ENCODE measurements around the gene DNAH1.

The DNAH1 gene

DNA sequence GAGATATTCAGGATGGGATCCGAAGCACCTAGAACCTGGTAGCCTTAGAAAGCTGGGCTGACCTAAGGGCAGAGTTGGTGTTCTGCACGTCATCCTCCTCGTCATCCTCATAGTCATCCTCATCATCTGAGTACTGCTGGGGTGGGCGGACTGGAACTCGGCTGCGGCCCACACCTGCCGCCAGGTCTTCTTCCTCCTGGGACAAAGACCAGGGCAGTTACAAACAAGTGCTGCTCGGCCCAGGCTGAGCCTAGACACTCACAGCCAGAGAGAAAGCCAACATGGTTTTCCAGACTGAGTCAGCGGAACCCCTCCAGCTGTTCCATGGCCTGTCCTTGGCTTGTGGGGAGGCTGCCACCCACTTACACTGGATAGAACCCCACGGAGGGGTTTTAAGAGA lies 88.3 kb downstream of the DNAH1 start:
- no peak for DNase-seq (ENCODE audit: low spot score)

DNA sequence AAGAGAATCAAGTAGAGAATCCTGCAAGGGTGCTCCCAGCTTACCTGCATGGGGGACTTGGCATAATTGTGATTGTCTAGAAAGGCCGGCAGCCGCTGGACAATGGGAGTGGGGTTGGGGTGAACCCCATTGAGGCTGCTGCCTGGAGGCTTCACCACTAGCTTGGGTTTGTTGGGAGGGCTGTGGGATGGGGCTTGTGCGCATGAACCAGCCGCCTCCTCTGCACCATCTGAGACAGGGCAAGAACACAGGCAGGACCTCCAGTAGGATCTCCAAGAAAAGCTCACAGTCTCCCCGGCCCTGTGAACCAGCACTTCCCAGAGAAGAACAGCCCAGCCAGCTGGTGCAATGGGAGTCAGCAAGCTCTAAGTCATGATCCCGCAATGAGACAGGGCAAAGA lies 88.9 kb downstream of the DNAH1 start:
- no peak for DNase-seq (ENCODE audit: low spot score)

DNA sequence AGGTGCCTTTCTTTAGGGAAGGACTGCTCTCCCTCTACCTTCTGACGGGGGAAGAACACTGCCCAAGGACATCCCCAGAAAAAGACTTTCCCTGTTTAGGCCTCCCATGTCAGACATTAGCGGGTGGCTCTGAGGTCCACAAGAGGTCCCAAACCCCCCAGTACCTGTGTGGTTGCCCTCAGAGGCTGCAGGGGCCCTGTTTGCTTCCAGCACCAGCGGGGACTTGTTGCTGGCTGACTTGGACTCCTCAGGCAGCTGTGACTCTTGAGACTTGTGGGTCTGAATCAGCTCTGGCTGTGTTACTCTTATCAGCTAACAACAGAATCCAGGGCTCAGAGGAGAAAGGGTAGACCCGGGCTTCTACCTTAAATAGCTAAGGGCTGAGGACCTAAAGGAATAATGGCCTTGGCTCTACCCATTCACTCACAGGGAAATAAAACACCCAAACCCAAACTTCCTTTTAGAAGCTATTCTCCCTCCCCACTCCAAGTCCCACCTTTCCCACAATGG lies 89.5 kb downstream of the DNAH1 start:
- DNase-seq (ENCODE audit: low spot score) = no peak

DNA sequence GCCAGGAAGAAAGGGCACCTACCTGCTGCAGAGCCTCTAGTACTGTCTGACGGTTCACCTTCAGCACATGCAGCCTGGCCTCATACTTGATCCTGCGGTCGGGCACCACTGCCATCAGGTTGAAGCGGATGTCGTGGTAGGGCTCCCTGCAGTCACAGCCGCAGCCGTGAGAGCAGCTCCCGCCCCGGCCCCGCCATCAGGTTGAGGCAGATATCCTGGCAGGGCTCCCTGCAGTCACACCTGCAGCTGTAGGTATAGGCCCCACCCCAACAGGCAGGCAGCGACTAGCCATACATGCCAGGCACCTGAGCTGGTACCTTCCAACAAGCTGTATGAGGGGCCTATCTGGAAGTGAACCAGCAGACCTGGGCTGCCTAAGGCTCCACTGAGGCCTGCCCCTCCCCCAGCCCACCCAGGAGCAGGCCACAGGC lies 90.1 kb downstream of the DNAH1 start:
- DNase-seq (ENCODE audit: low spot score) = no peak

DNA sequence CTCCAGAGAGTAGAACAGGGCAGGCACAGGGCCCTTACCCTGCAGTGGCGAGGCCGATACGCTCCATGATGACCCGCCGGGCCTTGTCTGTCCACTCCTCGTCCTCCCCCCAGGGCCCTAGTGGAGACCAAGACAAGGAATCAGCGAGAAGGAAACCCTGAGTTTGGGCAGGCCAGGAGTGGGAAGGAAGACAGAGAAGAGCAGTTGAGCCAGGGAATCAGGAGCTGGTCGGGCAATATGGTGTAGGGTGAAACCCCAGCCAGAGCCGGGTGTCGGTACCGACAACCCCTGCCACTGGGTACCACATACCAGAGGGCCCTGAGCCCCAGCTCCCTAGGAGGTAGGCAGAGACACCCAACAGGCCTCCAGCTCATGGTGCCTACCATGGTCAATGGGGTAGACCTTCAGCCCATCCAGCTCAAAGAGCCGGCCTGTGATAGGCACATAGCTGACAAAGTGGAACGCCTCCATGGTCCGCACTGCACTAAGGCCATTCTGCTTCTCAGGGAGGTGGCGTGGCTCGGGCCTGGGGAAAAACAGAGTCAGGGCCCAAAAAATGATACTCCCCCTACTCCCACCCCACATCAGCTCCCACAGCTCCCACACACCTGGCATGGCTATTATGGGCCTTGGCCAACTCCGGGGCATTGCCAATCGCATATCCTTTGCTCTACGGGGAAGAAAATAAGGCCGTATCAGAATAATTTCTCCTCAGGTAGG lies 90.8 kb downstream of the DNAH1 start:
- DNase-seq (ENCODE audit: low spot score) = no peak

DNA sequence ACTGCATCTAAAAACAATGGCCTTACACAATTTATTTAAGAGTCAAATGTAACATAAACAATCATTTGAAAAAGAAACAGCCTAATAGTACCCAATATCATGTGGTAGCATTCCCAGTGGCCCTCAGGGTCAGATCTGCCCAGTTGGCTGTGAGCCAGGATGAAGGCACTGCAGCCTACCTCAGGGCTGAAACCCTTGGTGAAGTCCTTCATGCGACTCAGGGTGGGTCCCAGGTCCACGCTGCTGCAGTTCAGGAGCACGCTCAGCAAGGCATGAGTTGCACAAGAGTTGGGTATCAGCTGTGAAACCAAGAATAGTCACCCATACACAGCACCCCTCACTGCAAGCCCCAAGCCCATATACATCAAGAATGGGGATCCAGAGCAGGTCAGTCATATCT lies 91.7 kb downstream of the DNAH1 start:
- DNase-seq (ENCODE audit: low spot score) = no peak

DNA sequence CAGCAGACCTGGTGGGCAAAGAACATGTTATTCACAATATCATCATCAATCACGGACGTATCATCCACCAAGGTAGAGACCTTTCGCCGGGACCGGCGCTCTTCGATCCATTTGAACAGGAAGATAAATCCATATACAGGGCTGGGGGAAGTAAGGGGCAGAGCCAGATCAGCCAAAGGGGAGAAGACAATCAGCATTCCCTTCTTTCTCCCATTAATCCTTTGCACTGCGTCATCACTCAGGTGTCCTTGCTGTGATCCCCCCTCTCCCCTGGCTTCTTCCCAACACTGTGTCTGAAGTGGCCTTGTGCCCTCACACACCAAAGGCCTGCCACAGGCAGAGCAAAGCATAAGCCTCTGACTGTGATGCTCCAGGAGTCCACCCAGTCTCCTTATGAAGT lies 92.3 kb downstream of the DNAH1 start:
- no peak for DNase-seq (ENCODE audit: low spot score)

DNA sequence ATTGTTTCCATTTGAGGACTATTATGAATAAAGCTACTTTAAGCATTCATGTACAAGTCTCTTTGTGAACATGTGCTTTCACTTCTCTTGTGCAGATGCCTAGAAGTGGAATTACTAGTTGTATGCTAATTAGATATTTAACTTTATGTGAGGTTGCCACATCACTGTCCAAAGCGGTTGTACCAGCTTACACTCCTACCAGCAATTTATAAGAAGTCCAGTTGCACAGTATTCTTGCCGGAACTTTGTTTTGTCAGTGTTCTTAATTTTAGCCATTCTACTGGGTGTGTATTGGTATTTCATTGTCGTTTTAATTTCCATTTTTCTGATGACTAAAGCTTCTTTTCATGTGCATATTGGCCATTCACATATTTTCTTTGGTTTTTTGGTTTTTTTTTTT lies 99.7 kb downstream of the DNAH1 start:
- DNase-seq (ENCODE audit: low spot score) = no peak

DNA sequence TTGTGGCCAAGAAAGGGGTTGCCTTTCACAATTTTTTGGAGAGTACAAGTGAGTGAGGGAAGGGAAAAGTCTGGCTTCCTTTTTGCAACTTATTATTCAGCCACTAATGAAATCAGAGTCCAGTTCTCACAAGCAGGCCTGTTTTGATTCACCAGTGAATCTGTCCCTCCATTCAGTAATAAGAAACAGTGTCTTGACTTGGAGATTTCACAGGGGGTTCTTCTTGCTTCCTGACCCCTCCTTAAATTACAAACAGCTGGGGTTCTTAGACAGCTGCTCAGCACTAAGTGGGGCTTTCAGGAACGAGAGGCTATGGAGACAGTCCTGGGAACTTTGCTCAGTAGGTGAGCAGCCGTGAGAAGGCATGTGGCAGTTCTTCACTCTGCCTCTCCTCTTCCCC lies 104.3 kb downstream of the DNAH1 start:
- no peak for DNase-seq (ENCODE audit: low spot score)

DNA sequence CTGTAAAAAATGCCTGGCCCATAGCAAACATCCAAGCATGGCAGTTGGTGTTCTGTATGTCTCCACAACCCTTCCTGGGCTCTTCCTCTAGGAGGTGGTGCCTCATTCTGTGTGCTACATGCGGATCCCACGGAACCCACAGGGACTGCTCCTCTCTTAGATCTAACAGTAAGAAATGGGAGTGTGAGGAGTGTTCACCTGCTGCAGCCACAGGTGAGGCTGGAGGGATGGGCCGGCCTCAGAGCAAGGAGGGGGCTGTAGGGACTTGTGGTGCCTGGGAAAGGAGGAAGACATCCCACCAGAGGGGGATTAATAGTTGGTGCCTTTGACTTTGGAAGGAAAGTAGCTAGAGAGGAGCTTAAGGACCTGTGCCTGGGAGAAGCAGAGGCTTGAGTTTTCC lies 106.5 kb downstream of the DNAH1 start:
- DNase-seq (ENCODE audit: low spot score) = no peak

DNA sequence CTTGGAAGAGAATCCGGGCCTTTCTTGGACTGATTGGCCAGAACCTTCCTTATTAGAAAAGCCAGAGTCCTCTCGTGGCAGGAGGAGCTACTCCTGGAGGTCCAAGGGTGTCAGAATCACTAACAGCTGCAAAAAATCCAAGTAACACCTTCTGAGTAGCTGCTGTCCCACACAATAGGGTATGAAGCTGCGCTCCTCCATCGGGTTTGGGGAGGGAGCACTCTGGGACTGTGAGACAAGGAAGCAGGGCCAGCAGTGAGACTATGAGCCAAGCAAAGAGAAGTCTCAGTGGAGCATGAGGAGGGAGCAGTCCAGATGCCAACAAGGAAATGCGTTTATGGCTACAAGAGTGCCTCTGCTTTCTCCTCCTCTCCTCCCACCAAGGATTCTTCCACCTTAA lies 107.1 kb downstream of the DNAH1 start:
- DNase-seq (ENCODE audit: low spot score) = no peak

DNA sequence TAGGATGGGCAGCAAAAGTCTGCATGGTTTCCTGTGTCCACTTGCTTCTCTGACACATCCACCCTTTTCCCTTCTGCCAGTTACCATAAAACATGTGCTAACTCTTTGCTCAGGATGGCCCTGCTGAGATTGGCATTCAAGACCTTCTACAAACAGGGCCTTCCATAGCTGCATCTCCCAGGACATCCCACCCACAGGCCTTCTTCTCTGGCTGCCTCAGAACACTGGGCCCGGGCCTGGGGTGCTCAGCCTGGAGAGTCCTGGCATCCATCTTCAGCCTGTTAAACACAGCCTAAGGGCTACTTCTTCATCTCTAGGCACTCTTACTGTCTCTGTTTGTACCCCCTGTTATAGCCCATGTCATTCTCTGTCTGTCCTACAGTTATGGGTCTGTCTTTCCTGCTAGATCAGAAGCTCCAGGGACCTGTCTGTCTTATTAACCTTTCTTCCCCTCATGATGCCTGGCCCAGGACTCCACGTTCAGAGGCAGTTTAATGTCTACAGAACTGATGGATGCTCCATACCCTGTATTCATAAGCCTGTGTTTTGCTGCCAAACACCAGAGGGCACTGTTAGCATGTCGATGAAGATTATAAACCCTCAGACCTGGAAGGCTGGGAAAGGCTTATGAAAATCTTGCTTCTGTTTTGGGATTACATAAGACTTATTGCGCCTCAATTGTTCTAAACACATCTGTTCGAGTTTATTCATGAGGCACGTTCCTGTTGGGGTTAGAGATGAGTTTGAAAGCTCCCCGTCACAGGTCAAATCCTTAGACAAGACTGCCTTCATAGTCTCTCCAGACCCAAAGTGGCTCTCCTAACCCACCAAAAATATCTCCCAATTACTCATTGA lies 112.3 kb downstream of the DNAH1 start:
- DNase-seq (ENCODE audit: low spot score) = no peak

DNA sequence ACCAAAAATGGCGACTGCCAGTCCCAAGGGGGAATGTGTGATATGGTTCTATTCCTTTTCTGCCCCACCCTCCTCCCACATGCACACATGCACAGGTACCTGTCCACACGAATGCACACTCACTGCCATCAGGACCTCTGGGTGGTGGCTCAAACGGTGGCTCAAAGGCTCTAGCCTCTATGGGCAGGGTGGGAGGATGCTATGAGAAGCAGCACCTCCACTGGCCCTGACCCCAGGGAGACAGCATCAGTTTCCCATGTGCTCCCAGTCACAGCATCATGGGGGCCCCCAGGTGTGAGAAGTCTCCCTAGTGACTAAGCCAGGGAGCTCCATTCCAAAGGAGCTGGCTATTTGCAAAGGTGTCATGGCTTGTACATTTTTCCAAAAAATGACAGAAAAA lies 112.9 kb downstream of the DNAH1 start:
- DNase-seq (ENCODE audit: low spot score) = no peak

DNA sequence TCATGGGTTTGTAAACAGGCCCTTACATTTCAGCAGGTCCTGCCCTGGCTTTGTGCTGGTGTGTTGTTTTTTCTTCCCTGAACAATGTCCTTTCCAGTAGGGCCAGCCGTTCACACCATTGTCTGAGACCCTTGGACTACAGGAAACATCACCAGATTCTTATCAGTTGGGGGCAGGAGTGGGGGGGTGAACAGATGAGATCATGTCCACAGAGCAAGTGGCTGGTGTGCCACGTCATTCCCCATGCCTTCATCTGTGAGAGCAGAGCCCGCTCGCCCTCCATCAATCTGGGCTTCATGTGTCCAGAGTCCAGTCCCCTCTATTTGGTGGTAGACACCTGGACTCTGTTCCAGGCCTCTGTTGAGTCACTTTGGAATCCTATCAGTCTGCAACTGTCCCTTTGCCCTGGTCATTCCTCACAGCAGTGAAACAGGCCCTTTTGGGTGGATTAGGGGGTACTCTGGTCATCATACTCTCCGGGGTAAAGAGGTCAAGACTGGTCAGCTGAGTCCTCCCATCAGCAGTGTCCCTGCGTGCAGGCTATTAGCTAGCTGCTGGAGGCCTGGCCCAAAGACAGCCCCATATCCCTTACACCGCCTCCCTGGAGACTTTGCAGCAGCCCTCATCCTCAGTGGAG lies 113.8 kb downstream of the DNAH1 start:
- no peak for DNase-seq (ENCODE audit: low spot score)

DNA sequence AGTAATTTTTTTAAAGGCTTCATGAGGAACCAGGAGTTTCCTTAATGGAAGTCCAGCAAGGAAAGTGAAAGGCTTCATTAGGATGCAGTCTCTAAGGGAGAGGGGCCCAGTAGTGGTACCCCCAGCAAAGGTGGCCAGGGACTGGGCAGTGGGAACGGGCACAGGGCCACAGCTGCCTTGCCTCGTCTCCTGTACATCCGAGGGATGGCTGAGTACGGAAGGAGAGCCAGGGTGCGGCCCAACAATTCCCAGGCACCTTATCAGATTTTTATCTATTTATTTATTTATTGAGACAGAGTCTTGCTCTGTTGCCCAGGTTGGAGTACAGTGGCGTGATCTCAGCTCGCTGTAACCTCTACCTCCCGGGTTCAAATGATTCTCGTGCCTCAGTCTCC lies 114.3 kb downstream of the DNAH1 start:
- DNase-seq (ENCODE audit: low spot score) = no peak

DNA sequence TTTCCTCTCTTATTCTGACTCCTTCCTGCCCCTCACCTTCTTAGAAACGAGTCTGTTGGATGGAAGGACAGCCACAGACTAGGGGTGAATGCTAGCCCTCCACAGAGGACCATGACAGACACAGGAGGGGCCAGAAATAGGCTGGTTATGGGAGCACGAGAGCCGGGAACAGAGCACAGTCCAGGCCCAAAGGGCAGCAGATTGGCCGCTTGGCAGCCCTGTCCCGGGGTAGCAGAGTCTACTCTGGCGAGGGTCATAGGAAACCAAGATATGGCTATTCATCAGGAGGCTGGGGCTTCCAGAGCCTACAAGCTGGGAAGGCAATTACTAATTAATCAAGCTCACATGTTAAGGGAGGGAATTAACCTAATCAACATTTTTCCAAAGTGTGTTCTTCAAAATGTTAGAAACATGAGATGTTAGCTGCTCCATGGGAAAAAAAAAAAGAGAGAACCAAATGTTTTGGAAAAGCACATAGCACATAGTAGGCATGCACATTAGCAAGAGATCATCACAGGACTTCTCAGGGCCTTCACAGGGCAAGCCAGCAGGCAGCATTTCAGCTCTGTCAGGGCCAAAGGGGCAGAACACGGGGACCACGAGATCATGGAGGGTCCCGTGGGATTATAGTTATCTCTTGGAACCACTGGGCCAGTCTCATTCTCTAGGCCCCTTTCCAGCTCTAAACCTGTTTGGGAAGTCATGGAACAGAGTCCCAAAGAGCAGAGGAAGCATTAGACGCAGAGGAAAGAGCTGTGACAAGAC lies 115.5 kb downstream of the DNAH1 start:
- no peak for DNase-seq (ENCODE audit: low spot score)

DNA sequence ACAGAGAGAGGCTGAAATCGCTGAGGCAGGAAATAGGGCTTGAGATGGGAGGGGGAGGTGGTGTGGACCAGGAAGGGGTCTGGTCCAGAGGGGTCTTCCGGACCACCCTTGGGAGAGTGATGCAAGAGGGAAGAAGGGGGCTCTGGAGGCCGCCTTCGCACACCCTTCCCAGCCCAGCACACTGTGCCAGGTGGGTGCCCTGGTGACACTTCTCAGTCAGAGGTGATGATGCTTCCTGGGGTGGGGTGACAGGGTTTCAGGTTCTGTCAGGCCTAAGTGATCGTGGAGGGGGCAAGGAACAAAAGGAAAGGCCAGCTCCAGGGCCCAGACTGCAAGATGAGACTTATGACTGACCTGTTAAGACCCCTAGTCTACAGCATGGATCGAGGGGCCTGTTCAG lies 116.1 kb downstream of the DNAH1 start:
- no peak for DNase-seq (ENCODE audit: low spot score)

DNA sequence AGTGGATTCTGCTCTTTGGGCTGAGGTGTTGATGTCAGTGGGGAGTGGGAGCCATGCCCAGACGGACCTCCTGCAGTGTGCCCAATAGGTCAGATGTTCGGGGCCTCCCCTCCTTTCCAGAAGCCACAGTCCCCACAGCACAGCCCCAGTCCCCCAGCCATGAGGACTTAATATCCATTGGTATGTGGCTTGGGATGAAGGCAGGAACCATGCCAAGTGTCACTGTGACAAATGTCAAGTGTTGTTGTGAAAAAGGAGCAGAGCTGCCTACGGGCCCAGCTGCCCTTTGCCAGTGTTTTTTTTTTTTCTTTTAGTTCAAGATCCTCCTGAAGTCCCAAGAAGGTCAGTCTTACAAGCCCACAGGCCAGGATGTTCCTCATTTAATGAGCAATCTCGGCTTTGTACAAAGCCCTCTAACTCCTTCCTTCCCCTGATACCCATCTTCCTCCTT lies 116.6 kb downstream of the DNAH1 start:
- DNase-seq (ENCODE audit: low spot score) = no peak

DNA sequence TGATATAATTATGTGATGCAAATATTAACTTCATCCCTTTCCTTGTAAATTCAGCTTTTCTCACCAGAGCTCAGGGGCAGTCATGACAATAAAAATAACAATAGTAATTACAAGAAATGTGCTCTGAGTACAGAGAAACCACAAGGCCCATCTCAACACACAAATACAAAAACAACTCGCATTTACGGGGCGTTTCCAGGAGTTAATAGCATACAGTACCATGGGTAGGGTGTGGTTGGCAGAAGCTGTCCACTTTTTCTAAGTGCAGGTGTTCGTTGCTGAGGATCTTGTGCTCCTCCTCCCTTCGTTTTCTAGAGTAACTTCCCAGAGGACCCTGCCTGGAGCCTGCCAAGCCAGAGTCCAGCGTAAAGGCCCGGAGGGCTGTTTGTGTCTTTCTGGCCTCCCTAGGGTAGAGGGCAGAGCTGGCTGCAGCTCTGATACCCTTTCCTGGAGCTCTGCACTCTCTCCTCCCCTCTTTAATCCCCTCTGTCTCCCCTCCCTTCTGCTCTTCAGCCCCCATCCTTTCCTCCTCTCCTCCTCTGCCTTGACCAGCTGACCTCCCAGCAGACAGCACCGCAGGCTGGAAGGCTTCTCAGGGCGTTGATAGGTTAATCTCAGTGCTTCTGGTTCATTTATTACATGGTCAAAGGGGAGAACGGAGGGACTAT lies 117.3 kb downstream of the DNAH1 start:
- DNase-seq (ENCODE audit: low spot score) = peak; percentile 63

DNA sequence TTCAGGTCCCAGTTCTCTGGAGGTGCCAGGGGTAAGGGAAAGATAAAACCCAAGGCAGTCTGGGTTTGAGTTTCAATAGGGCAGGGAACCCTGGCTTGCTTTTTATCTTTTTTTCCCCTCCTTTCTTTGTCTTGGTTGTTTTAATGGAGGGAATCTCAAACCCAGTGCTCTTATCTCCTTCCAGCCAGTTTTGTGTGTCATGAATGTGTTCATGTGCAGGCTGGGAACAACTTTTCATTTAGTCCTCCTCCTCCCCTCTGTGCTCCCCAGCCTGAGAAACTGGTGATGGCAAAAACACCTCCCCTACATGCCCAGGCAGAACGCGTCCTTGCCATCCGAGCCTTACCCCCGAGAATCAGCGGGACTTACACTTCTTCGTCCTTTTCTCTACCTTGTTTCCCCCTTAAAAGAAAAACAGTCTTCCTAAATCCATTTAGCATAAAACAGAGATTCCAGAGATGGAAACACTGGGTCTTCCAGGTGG lies 117.9 kb downstream of the DNAH1 start:
- no peak for DNase-seq (ENCODE audit: low spot score)

DNA sequence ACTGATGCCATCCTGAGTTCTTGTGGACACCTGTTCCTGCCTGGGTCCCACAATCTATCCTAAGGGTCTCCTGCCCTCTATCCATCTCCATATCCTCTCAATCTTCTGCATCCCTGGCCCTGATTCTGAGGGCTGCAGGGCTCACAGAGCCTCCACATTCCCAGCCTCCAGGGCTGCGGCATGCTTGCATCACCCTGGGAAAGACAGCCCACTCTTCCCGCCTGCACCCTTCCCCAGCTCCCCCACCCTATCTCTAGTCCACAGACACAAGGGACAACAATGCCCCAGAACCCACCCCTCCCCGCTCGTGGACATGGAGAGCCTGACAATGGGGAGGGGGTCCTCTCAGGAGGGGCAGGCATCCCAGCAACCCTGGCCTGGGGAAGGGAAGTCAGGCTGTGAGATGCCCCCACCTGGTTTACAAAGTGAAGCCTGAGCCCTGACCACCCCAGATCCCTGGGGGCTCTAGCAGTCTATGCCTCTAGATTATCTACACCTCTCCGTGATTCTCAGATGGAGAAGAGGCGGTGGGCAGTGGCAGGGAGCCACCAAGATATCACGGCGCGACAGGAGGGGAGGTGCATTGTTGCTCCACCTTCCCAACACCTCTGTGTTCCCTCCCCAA lies 118.5 kb downstream of the DNAH1 start:
- DNase-seq (ENCODE audit: low spot score) = no peak
